ENCODE results near the gene CCDC150.
"Not testable (repeated sequence)": the region's sequence is repeated elsewhere in the genome, so short reads cannot be mapped to it uniquely, and the experiment has no call there.

CCDC150 gene

DNA sequence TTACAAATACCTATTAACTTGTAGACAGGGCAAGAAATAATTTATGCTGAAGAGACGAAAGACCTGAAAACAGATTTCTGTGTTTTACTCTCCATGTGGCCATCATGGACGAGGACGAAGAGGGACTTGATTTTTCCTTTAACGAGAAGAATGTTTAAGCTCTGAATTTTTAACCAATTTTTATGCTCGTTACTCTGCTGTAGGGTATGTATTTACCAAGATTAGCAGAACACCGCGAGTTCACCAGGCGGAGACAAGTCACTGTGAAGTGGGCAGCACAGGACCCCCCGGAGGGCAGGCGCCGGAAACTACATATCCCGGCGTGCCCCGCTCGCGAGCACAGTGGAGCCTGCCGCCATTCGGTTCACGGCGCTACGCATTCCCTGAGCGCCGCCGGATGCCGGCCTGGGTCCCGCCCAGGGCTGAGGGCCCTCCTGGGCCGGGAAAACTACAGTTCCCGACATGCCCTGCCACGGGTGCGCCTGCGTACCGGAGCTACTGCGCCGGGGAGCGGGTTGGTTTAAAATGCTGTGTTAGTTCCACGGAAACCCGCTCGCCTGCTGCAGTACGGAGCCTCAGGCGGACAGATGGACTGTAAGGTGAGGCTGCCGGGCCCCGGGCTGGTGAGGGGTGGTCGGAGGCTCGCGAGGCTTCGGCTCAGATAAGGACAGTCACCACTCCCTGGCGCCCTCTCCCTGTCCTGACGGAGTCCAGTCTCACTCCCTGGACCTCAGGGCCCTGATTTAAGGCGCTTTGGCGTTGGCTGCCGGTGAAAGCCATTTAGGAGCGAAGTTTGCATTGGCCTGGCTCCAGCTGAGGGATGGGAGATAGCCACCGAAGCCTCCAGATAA lies at the start of gene CCDC150:
CCDC150 (plus strand) TSS at position 536 of the 851 bp plus-strand sequence; CDS start at position 588, 52 bp downstream.
- DNase-seq (ENCODE audit: low read depth, low spot score), result peak; percentile 84

DNA sequence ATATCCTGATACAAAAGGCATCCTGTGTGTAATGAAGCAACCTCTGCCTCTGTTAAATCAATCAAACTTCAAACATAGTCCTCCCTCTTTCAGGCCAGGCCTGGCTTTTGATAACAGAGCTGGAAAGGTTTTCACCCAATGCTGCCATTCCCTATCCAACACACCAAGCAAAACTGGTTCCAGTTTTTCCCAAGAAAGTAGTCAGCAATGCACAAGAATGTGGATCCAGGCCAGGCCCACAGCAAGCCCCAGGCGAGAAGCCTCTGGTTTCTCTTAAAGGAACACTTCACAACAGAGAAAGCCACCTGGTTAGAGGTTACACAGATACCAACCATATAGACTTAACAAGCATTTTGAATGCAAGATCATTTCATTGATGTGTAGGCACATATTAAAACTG lies 49.2 kb upstream of the CCDC150 start:
- no peak for DNase-seq (ENCODE audit: low read depth, low spot score)

DNA sequence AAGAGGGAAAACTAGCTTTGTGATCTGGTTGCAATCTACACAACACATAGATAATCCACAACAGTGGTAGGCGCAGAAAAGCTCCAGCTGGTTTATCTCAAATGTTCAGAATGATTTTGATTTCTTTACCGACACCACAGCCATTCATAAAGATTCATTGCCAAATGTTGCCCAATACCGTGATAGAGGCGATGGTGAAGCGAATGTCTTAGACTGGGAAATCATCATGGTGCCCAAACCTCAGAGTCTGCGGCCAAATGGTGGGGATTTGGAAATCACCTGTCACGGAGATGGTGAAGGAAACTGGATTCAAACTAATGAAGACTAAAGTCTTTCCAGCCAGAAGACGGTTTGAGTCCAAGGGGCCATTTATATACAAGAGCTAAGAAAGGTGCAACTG lies 48.5 kb upstream of the CCDC150 start:
- DNase-seq (ENCODE audit: low read depth, low spot score), result no peak

DNA sequence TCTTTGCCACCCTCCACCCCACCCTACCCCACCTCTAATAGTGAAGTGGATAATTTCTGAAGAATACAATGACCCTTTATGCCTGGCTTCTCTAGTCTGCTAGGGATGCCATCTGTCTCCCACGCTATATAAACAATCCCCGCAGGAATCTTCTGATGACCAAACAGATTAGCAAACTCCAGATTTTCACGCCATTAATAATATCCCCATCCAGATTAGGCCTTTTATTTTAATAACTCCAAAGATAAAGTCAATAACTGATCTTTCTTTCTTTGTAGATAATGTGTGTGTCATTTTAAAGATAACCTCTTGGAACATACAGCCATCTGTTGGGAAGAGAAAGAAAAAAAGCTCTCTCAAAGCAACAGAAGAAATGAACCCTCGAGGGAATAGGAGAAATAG lies 47.9 kb upstream of the CCDC150 start:
- no peak for DNase-seq (ENCODE audit: low read depth, low spot score)

DNA sequence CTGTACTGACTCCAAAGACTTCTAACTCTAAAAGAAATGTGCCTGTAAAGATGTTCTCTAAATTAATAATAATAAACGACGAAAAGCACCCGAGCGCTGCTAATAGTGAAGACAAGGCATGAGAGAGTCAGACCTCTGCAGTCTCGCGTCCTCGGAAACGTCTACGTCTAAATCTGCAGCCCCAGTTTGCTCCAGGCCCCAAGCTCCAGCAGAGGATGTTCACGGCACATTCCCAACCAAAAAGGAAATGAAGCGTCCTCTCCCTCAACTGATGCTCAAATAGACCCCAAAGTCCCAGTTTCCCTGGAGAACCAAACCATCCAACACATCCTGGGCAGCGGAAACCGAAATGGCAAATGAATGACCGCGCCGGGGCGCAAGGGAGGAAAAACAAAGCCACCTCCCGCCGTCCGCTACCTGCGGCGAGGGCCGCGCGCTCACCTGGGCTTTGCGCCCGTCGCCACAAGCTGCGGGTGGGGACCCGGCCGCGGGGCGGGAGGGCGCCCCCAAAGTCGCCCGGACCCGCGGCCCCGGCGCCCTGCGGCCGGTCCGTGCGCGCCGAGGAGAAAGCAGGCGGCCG lies 47.1 kb upstream of the CCDC150 start:
- no peak for DNase-seq (ENCODE audit: low read depth, low spot score)

DNA sequence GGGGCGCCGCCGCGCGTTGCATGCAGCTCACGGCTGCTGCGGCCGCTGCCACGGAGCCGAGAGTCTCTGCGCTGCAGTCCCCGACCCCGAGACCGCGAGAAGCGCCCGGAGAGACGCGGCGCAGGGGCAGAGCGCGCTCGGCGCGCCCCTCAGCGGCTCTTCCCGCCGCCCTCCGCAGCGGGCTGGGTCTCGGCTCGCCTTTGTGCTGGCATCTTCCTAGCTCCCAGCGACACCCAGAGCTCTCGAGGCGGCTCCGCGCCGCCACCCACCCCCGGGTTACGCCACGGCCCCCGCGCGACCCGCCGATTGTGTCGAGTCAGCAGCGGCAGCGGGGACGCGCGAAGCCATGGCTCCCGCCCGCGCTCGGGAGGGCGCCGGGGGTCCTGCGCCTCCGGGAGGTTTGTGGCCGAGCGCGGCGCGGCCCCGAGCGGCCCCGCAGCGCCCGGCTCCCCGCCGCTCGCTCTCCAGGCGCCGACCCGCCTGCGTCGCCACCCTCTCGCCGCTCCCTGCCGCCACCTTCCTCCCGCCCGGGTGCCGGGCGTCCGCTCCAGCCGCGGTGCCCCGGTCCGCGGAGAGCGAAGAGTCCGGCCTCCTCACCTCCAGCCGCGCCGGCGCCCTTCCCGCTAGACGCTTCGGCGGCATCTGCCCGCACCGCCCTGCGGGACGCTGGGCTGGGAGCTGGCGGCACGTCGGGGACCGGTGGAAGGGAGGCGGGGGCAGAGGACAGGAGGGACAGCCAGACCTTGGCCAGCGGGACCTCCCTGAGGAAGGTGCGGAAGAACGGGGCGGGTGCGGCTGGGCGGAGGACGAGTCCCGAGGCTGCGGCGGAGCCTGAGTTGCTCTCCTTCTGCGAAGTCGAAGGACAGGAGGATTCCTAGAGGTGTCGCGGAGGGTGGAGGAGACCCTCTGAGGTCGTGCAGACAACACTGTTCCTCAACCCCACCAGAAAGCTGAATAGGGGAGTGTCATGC lies 46.3 kb upstream of the CCDC150 start, which contains the start of gene HECW2:
HECW2 (minus strand) TSS at position 644 of the 971 bp plus-strand sequence.
- DNase-seq (ENCODE audit: low read depth, low spot score), result no peak

DNA sequence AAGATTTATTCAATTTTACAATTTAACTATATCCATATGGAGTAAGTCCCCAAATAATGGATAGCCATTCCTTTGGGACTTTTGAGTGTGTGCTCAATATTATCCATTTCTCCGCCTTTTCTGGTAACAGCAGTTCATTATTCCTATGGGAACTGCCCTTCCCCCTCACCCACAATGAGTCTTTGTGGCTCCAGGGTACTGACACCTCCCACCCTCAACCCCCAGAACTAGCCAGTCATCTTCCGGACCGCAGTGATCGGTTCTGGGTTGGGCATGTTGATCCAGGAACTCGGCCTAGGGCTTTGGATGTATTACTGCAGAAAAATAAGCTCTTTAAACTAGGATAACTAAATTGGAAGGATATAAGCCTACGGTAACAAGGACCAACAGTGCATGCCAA lies 45.4 kb upstream of the CCDC150 start:
- no peak for DNase-seq (ENCODE audit: low read depth, low spot score)

DNA sequence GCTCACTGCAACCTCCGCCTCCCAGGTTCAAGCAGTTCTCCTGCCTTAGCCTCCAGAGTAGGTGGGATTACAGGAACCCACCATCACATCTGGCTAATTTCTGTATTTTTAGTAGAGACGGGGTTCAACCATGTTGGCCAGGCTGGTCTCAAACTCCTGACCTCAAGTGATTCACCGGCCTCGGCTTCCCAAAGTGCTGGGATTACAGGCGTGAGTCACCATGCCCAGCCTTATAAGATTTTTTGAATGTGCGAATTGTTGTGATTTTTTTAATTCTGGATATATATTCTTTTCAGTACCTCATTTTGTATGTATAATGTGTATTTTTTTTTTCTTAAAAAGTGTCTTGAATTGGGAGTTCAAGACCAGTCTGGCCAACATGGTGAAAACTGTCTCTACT lies 42.0 kb upstream of the CCDC150 start:
- DNase-seq (ENCODE audit: low read depth, low spot score), result no peak

DNA sequence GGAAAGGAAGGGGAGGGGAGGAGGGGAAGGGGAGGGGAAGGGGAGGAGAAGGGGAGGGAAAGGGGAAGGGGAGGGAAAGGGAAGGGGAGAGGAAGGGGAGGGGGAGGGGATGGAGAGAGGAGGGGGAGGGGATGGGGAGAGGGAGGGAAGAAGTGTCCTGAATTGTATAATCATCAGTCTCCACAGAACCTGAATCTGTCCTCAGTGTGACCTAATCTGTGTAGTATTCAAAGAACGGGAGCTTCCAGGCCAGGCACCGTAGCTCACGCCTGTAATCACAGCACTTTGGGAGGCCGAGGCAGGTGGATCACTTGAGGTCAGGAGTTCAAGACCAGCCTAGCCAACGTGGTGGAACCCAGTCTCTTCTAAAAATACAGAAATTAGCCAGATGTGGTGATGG lies 41.1 kb upstream of the CCDC150 start:
- no peak for DNase-seq (ENCODE audit: low read depth, low spot score)

DNA sequence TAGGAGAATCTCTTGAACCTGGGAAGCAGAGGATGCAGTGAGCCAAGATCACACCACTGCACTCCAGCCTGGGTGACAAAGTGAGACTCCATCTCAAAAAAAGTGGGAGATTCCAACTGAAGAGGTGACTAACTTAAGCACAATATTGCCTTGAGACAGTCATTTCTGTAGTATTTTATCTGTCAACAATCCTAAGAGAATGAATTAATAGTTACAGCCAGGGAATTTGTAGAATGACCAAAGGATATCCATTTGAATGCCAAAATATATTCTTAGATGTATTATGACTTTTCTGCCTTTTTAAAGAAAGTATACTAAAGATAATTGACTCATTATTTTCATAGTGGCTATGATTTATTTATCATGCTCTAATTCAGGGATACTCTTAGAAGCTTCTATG lies 40.7 kb upstream of the CCDC150 start:
- no peak for DNase-seq (ENCODE audit: low read depth, low spot score)

DNA sequence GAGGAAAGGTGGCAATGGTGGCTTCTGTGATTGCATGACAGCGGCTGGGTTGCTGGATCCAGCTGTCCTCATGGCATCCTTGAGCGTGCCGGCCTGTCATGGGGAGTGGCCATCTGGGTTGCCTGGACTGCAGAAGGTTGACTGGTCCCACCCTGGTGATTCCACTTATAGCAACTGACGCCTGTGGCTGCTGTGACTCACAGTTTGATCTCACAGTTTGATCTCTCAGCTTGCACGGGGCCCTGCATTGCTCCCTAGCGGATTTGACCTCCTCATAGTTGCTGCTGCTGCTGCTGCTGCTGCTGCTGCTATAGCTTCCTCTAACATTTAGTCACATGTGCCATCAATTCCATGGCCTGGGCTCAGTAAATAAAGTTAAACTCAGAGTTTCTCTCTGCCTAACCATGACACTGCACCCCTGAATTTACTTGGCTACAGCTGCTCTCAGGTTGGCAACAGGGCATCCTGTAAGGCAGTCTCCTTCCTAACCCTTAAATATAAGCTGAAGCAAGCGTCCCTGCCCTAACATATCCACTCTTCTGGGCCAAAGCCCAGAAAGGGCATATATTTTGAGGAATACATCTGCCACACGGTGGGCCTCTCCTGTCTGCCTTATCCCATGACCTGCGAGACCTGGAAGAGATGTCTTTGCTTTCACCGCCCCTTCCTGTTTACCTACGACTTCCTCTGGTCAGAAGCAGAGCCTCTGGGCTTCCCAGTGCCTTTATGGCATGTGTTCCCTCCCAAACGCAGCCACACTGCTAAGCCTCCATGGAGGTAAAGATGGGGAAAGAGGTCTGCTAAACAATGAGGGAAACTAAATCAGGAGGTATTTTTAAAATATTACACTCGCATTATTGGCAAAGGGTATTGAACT lies 37.8 kb upstream of the CCDC150 start:
- DNase-seq (ENCODE audit: low read depth, low spot score), result no peak

DNA sequence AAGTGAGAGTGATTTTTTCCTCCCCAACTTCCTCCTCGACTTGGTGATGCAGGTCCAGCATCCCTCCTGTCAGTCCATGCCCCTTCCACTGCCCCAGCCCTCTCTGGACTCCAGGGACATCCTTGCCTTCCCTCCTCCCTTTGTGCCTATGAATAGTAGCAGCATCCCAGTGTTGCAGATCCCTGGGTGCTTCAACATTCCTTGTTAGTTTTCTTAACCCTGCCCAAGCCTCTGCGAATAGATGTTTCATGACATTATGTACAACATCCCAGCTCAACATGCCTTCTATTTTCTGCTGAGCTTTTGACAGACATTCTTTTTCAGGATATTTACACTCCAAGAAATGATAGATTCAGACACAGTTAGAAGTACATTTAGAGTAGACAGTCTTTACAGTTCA lies 35.3 kb upstream of the CCDC150 start:
- DNase-seq (ENCODE audit: low read depth, low spot score), result no peak

DNA sequence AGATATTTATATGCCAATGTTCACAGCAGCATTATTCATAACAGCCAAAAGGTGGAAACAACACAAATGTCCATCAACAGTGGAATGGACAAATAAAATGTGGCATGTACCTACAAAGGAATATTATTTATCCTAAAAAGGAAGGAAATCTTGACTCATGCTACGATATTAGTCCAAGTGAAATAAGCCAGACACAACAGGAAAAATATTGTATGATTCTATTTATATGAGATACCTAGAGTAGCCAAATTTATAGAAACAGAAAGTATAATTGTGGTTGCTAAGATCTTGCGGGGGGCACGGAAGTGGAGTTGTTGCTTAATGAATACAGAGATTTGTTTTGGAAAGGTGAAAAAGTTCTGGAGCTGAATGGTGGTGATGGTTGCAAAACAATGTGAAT lies 33.0 kb upstream of the CCDC150 start:
- DNase-seq (ENCODE audit: low read depth, low spot score), result no peak

DNA sequence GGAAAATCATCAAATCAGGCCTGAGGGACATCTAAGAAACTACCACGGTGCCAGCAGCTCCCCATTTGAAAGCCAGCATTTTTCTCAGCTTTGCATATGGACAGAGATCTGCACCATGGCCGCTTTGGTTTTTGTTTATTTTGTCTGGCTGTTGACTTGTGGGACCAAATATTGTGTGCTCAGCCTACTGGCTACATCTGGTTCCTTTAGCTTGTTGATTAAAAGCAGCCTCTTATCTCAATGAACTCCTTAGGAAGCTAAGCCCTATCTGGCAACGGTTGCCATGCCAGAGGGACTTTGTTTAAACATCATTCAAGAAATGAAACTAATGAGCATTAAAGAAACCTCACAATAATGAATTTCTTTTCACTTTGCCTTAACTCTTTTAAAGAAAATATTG lies 32.4 kb upstream of the CCDC150 start:
- no peak for DNase-seq (ENCODE audit: low read depth, low spot score)

DNA sequence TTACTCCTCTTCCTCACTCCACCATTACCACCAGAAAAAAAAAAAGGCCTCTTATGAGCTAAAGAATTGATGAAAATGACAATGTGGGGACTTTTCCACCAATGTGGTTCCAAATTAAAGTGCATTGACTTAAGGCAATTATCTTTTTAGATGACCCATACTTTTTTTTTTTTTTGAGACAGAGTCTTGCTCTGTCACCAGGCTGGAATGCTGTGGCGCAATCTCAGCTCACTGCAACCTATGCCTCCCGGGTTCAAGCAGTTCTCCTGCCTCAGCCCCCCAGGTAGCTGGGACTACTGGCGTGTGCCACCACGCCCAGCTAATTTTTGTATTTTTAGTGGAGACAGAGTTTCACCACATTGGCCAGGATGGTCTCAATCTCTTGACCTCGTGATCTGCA lies 31.6 kb upstream of the CCDC150 start:
- DNase-seq (ENCODE audit: low read depth, low spot score), result not testable (repeated sequence)

DNA sequence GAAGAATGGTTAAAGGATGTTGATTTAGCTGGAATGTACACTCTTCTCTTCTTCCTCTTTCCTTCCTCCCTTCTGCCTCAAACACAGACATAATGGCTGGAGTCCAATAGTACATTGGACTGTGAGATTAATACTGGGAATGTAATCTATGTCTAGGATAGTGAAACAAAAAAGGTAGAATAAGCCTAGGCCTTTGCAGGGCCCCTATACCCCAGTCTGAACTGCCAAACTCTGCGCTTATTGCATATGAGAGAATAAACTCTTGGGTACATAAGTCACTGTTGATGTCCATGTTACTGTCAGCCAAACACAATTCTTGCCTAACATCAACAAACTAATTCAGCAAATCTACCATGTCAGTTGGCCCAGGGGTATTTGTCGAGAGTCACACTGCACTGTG lies 29.7 kb upstream of the CCDC150 start:
- no peak for DNase-seq (ENCODE audit: low read depth, low spot score)

DNA sequence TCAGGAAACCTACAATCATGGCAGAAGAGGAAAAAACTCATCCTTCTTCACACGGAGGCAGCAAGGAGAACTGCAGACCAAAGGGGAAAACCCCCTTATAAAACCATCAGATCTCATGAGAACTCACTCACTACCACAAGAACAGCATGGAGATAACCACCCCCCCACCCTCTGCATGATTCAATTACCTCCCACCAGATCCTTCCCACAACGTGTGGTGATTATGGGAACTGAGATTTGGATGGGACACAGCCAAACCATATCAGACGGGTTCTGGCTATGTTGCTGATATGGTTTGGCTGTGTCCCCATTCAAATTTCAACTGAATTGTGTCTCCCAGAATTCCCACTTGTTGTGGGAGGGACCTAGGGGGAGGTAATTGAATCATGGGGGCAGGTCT lies 28.7 kb upstream of the CCDC150 start:
- DNase-seq (ENCODE audit: low read depth, low spot score), result no peak

DNA sequence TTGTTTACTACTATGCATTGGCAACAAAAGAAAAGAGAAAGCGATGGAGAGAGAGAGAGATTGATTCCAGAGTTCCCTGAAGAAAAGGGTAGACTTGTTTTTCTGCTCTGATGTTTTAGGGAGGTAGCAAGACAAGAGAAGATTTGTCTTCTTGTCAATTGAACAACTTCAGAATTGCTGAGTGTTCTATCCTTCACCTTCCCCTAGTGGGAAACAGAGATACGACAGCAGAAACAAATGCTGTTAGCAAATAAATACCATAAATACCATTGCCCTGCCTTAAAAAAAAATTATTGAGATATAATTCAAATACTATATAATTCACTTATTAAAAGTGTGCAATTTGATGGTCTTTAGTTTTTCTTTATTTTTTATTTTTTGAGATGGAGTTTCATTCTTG lies 26.2 kb upstream of the CCDC150 start:
- no peak for DNase-seq (ENCODE audit: low read depth, low spot score)

DNA sequence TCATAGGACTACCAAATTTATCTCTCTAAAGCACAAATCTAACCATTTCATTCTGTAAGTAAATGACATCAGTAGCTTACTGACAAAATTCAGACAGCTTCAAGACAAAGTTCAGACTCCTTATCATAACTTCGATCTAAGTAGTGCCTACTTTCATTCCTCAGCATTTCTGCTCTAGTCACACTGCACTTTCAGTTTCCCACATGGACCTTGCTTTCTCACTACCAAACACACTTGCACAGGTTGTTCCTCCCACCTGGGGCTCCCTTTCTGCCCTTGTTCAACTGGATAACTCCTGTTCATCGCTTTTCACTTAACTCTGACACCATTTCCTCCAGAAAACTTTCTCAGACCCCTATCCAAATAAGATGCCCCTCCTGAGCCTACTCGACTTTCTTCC lies 22.1 kb upstream of the CCDC150 start:
- no peak for DNase-seq (ENCODE audit: low read depth, low spot score)

DNA sequence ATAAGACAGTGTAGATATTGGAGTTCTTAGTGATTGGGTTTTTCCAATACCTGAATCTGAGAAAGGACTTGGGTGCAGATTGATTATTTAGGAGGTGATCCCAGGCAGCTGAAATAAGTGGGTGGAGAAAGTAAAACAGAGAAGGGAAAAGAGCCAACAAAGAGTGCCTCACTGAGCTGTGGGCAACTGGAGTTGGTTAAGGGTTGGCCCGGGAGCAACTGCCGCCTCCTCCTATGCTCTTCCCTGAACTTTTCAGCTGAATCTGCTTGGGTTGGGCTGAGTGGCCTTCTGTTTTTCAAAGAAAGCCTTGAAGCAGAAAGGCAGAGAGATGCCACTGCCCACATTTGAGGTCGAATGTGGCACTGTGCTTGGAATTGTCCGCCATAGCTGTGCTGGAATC lies 20.9 kb upstream of the CCDC150 start:
- no peak for DNase-seq (ENCODE audit: low read depth, low spot score)

DNA sequence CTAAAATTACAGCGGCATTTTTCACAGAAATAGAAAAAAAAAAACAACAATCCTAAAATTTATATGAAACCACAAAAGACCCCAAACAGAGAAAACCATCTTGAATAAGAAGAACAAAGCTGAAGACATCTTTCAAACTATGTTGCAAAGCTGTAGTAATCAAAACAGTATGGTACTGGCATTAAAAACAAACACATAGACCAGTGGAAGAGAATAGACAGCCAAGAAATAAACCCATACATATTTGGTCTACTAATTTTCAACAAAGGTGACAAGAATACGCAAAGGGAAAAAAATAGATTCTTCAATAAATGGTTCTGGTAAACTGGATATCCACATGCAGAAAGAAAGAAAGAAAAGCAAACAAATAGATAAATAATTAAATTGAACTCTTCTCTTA lies 9.0 kb upstream of the CCDC150 start:
- DNase-seq (ENCODE audit: low read depth, low spot score), result no peak

Data from iPS DF 19.7 (cell line).